Trophoblast cell (in vitro differentiated cells and primary cell): ENCODE measurements around the gene ZC3H18.

Experiments
- DNase-seq, 2 donors: peaks; one replicate each; pipeline ENCODE4 v3.0.0-alpha.2; 2016
- H2AFZ ChIP-seq: 2 replicates; pipeline ENCODE4 v1.6.1; 2013; ENCODE audit warnings: low read length, moderate library complexity, mild to moderate bottlenecking; ENCODE audit not compliant: insufficient read depth, poor library complexity
- H2AK5ac ChIP-seq: 2 replicates; pipeline ENCODE4 v1.6.1; 2013; ENCODE audit warnings: mild to moderate bottlenecking, low read length
- H2BK120ac ChIP-seq: 2 replicates; pipeline ENCODE4 v1.6.1; 2013; ENCODE audit warnings: low read length, mild to moderate bottlenecking, moderate library complexity; ENCODE audit not compliant: insufficient read depth, poor library complexity
- H2BK12ac ChIP-seq: 2 replicates; pipeline ENCODE4 v1.6.1; 2013; ENCODE audit warnings: mild to moderate bottlenecking, low read length, moderate library complexity
- H2BK5ac ChIP-seq: 2 replicates; pipeline ENCODE4 v1.6.1; 2013; ENCODE audit warnings: low read length, low read depth, moderate library complexity, mild to moderate bottlenecking; ENCODE audit not compliant: poor library complexity
- H3K14ac ChIP-seq: 2 replicates; pipeline ENCODE4 v1.6.1; 2013; ENCODE audit warnings: mild to moderate bottlenecking, low read length
- H3K18ac ChIP-seq: 2 replicates; pipeline ENCODE4 v1.6.1; 2013; ENCODE audit warnings: mild to moderate bottlenecking, low read length
- H3K23ac ChIP-seq: 2 replicates; pipeline ENCODE4 v1.6.1; 2013; ENCODE audit warnings: low read length
- H3K27ac ChIP-seq: 2 replicates; pipeline ENCODE4 v1.5.1; 2013; ENCODE audit warnings: low read depth, mild to moderate bottlenecking, inconsistent platforms, low read length, moderate library complexity
- H3K27me3 ChIP-seq: 2 replicates; pipeline ENCODE4 v1.6.1; 2013; ENCODE audit warnings: inconsistent platforms, mild to moderate bottlenecking, low read length, moderate library complexity; ENCODE audit not compliant: insufficient read depth
- H3K36me3 ChIP-seq, 2 experiments: 1 replicate in 1 of 2; 2 replicates in 1 of 2; pipeline ENCODE4 v1.6.1; 2013; ENCODE audit warnings: low read length in 2 of 2, mild to moderate bottlenecking in 2 of 2, moderate library complexity in 1 of 2; ENCODE audit not compliant: insufficient read depth in 2 of 2, control insufficient read depth in 1 of 2
- H3K4ac ChIP-seq: 2 replicates; pipeline ENCODE4 v1.6.1; 2013; ENCODE audit warnings: low read depth, mild to moderate bottlenecking, low read length, moderate library complexity
- H3K4me1 ChIP-seq, 2 experiments: 1 replicate in 1 of 2; 2 replicates in 1 of 2; pipeline ENCODE4 v1.6.1; 2013; ENCODE audit warnings: low read length in 2 of 2, mild to moderate bottlenecking in 2 of 2, moderate library complexity in 1 of 2; ENCODE audit not compliant: insufficient read depth in 2 of 2, control insufficient read depth in 1 of 2
- H3K4me2 ChIP-seq: 2 replicates; pipeline ENCODE4 v1.6.1; 2013; ENCODE audit warnings: inconsistent platforms, mild to moderate bottlenecking, low read length, moderate library complexity
- H3K4me3 ChIP-seq: 2 replicates; pipeline ENCODE4 v1.5.1; 2013; ENCODE audit warnings: mild to moderate bottlenecking, low read depth, low read length, inconsistent platforms
- H3K79me1 ChIP-seq: one replicate; pipeline ENCODE4 v1.6.1; 2013; ENCODE audit warnings: low read length
- H3K79me2 ChIP-seq: 2 replicates; pipeline ENCODE4 v1.6.1; 2013; ENCODE audit warnings: low read length, mild to moderate bottlenecking; ENCODE audit not compliant: control insufficient read depth, insufficient read depth, poor library complexity
- H3K9ac ChIP-seq: 2 replicates; pipeline ENCODE4 v1.6.1; 2013; ENCODE audit warnings: mild to moderate bottlenecking, low read length
- H3K9me3 ChIP-seq: 2 replicates; pipeline ENCODE4 v1.6.1; 2013; ENCODE audit warnings: low read depth, mild to moderate bottlenecking, control low read depth, inconsistent platforms, low read length; ENCODE audit not compliant: insufficient read depth
- H4K12ac ChIP-seq: 2 replicates; pipeline ENCODE4 v1.6.1; 2013; ENCODE audit warnings: low read depth, mild to moderate bottlenecking, low read length, moderate library complexity
- H4K8ac ChIP-seq: 2 replicates; pipeline ENCODE4 v1.6.1; 2013; ENCODE audit warnings: low read depth, mild to moderate bottlenecking, low read length, moderate library complexity
- H4K91ac ChIP-seq: one replicate; pipeline ENCODE4 v1.6.1; 2013; ENCODE audit warnings: low read depth, mild to moderate bottlenecking, low read length, moderate library complexity
- WGBS: extraction: QIAGEN DNeasy Blood & Tissue Kit; methylation state at CpG from one replicate; pipeline ENCODE4 v1.1.7; 2013; ENCODE audit warnings: missing lambda C conversion rate; ENCODE audit not compliant: insufficient read length, insufficient coverage; ENCODE audit errors: extremely low coverage; 5-methylcytosine and 5-hydroxymethylcytosine counted together

ZC3H18 gene

DNA sequence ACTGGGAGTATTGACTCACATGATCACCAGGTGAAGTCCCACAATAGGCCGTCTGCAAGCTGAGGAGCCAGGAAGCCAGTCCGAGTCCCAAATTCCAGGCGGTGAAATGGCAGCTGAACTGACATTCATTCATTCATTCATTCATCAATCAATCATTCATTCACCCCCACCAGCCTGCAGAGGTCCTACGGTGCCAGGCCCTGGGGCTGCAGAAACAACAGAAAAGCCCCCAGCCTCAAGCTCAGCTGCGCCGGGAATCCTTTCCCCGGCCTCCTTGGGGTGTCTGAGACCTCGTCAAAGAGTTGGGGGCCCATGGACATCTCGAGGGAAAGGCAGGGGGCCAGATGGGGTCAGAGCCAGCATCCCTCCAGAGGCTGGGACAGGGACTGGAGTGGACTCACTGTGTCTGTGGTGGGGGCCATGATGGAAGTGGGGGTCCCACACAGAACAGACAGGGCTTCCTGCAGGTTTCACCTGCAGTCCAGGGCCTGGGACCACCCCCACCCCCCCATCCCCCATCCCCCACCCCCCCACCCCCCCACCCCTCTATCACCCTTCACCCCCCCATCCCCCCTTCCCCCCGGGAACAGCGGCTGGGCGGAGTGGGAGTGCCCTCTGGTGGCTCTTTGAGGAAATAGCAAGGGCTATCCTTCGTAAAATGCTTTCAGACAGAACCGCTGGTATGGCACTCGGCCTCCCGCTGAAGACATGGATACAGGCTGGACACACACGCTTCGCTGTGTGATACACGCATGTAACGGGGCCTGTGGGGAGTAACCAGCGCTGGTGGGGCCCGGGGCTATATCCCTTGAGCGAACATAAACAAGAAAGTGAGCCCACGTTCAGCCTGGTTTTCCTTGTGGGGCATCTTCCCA, 8.5 kb upstream of the ZC3H18 start:
- H4K91ac ChIP-seq: no peak overlapping the region
- no peaks in the 10 kb centered on the region for H3K36me3 ChIP-seq
- H3K79me1 ChIP-seq: no peaks in the 10 kb centered on the region
- no peak overlapping the region for H3K18ac ChIP-seq
- no peak overlapping the region for H4K12ac ChIP-seq
- H3K4me1 ChIP-seq: no peaks in the 10 kb centered on the region
- H3K27me3 ChIP-seq: no peaks in the 10 kb centered on the region
- no peak overlapping the region for H2BK5ac ChIP-seq
- no peak overlapping the region for H2AK5ac ChIP-seq
- no peak overlapping the region for H3K9ac ChIP-seq
- H3K4me2 ChIP-seq: no peak overlapping the region
- H4K8ac ChIP-seq: no peak overlapping the region
- H3K4me3 ChIP-seq: no peak overlapping the region
- no peak overlapping the region for H2BK120ac ChIP-seq
- no peak overlapping the region for H3K23ac ChIP-seq
- H2BK12ac ChIP-seq: no peak overlapping the region
- H3K4ac ChIP-seq: no peak overlapping the region
- H3K14ac ChIP-seq: no peak overlapping the region
- peak in 1 of 2 donors; percentile 58 for DNase-seq
- peaks cover 3% of the 10 kb centered on the region for H3K9me3 ChIP-seq
- H3K79me2 ChIP-seq: no peaks in the 10 kb centered on the region
- H3K27ac ChIP-seq: no peak overlapping the region
- H2AFZ ChIP-seq: no peak overlapping the region
- no CpG with 5 or more reads among the region's 24 CpGs for WGBS

DNA sequence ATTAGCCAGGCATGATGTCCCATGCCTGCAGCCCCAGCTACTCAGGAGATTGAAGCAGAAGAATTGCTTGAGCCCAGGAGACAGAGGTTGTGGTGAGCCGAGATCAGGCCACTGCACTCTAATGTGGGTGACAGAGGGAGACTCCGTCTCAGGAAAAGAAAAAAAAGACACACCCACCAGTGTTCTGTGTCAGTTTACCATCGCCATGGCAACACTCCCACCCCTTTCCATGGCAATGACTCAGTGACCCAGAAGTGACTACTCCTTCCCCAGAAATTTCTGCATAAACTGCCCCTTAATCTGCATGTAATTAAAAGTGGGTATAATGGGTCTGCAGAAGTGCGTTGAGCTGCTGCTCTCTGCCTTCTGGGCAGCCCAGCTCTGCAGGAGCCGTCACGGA, 4.0 kb upstream of the ZC3H18 start:
- Histone ChIP-seq H3K36me3 (no peaks in the 10 kb centered on the region), H3K79me1 (peaks cover 6% of the 10 kb centered on the region), H2AFZ (no peak overlapping the region), H2BK120ac (no peak overlapping the region), H3K18ac (no peak overlapping the region), H3K23ac (no peak overlapping the region), H4K91ac (no peak overlapping the region), H2AK5ac (no peak overlapping the region), H3K27ac (no peak overlapping the region), H3K9ac (no peak overlapping the region), H3K27me3 (no peaks in the 10 kb centered on the region), H4K8ac (no peak overlapping the region), H2BK5ac (no peak overlapping the region), H4K12ac (no peak overlapping the region), H3K79me2 (peaks cover 7% of the 10 kb centered on the region), H3K4me2 (no peak overlapping the region), H3K4me1 (peaks cover 3 to 9% of the 10 kb centered on the region in 2 experiments), H3K9me3 (peaks cover 2% of the 10 kb centered on the region), H3K4me3 (no peak overlapping the region), H3K14ac (no peak overlapping the region), H2BK12ac (no peak overlapping the region), H3K4ac (no peak overlapping the region)
- peak in 1 of 2 donors; percentile 4 for DNase-seq
- WGBS: no CpG with 5 or more reads among the region's 6 CpGs

DNA sequence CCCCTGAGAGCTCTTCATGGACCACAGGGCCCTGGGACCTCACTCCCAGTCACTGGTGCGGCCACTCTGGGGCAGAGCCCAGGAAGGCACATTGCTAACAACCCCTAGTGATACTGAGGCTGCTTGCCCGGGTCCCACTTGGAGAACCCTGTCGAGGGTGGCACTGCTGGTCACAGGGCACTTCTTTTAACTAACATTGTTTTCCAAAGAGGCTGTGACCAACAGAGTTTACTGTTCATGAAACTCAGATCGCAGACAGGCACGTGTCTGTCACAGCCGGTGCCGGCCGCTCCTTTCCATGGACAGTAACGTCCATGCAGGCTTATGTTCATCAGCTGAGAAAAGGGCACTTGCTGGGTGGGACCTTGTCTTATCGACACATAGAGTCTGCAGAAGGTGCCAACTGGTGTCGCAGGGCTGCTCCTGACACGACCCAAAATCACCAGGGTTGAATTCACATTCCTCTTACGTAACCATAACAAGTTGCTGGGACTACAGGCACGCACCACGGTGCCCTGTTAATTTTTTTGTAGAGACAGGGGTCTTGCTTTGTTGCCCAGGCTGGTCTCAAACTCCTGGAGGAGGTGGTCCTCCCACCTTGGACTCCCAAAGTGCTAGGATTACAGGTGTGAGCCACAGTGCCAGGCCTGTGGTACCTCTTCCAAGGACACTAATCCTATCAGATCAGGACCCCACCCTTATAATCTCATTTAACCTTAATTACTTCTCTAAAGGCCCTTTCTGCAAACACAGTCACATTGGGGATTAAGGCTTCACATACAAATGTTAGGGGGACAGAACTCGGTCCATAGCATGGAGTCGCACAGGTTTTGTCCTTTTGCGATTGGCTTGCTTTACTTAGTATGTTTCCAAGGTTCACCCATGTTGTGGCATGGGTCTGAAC, 1.2 kb upstream of the ZC3H18 start:
- H4K12ac ChIP-seq: peak overlapping the region; percentile 81

DNA sequence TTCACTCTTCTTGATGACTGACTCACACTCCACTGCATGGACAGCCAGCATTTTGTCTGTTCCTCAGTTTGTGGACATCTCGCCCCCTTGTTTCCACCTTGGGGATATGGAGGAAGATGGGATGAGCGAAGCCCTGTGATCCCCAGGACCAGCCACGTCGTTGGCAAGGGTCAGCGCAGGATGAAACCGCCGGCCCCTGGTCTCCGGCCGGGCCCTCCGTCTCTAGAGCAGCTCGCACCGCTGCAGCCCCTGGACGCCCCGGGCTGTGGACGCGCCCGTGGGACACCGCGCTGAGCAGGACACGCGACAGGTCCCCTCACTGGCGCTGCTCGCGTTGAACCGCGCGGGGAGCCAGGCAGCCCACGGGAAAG, 604 bp upstream of the ZC3H18 start:
- peaks cover 4 to 8% of the 10 kb centered on the region in 2 experiments for H3K36me3 ChIP-seq
- H4K8ac ChIP-seq: peak overlapping the region; percentile 88
- no CpG with 5 or more reads among the region's 28 CpGs for WGBS
- peak overlapping the region; percentile 87 for H3K4me3 ChIP-seq
- H3K4me1 ChIP-seq: peaks cover 3 to 13% of the 10 kb centered on the region in 2 experiments
- peak overlapping the region; percentile 59 for H4K91ac ChIP-seq
- peak overlapping the region; percentile 91 for H3K14ac ChIP-seq
- H2BK120ac ChIP-seq: peak overlapping the region; percentile 86
- H3K79me1 ChIP-seq: peaks cover 6% of the 10 kb centered on the region
- H3K9me3 ChIP-seq: peaks cover 2% of the 10 kb centered on the region
- H3K9ac ChIP-seq: peak overlapping the region; percentile 98
- peaks cover 8% of the 10 kb centered on the region for H3K79me2 ChIP-seq
- H2BK12ac ChIP-seq: no peak overlapping the region
- H3K4ac ChIP-seq: peak overlapping the region; percentile 31
- peak overlapping the region; percentile 91 for H2AFZ ChIP-seq
- H3K27ac ChIP-seq: no peak overlapping the region
- no peaks in the 10 kb centered on the region for H3K27me3 ChIP-seq
- H4K12ac ChIP-seq: peak overlapping the region; percentile 81
- no peak overlapping the region for H3K23ac ChIP-seq
- DNase-seq: peak in 1 of 2 donors; percentile 2
- peak overlapping the region; percentile 85 for H2AK5ac ChIP-seq
- H2BK5ac ChIP-seq: peak overlapping the region; percentile 50
- H3K18ac ChIP-seq: peak overlapping the region; percentile 88
- H3K4me2 ChIP-seq: peak overlapping the region; percentile 99

More for the DNA sequence above, 1.2 kb upstream of the ZC3H18 start:
- H2BK12ac ChIP-seq: no peak overlapping the region
- peak overlapping the region; percentile 85 for H2AK5ac ChIP-seq
- H3K79me2 ChIP-seq: peaks cover 8% of the 10 kb centered on the region
- peak overlapping the region; percentile 91 for H2AFZ ChIP-seq
- peaks cover 3 to 13% of the 10 kb centered on the region in 2 experiments for H3K4me1 ChIP-seq
- H3K4ac ChIP-seq: no peak overlapping the region
- no CpG with 5 or more reads among the region's 18 CpGs for WGBS
- no peak for DNase-seq
- H3K4me2 ChIP-seq: peak overlapping the region; percentile 99
- H3K4me3 ChIP-seq: peak overlapping the region; percentile 87
- peak overlapping the region; percentile 88 for H4K8ac ChIP-seq
- no peak overlapping the region for H3K23ac ChIP-seq
- peaks cover 4 to 8% of the 10 kb centered on the region in 2 experiments for H3K36me3 ChIP-seq
- H3K18ac ChIP-seq: peak overlapping the region; percentile 88
- H4K91ac ChIP-seq: peak overlapping the region; percentile 59
- no peak overlapping the region for H2BK5ac ChIP-seq
- peaks cover 6% of the 10 kb centered on the region for H3K79me1 ChIP-seq
- no peak overlapping the region for H2BK120ac ChIP-seq
- H3K27me3 ChIP-seq: no peaks in the 10 kb centered on the region
- peak overlapping the region; percentile 98 for H3K9ac ChIP-seq
- H3K27ac ChIP-seq: no peak overlapping the region
- H3K9me3 ChIP-seq: peaks cover 2% of the 10 kb centered on the region
- H3K14ac ChIP-seq: peak overlapping the region; percentile 91
